HL-60 (cell line): Measurements from ENCODE around the gene TBC1D22A.

Source experiments
- CTCF ChIP-seq: IDR thresholded peaks from one replicate; pipeline ENCODE4 v1.5.1; 2011; ENCODE audit warnings: low read length, control low read depth, inconsistent platforms; ENCODE audit not compliant: insufficient read depth
- GABPA ChIP-seq: IDR thresholded peaks from 2 replicates; pipeline ENCODE4 v1.6.1; 2012; ENCODE audit warnings: low read depth
- REST ChIP-seq: IDR thresholded peaks from 2 replicates; pipeline ENCODE4 v1.6.1; 2012; ENCODE audit warnings: low read depth; ENCODE audit not compliant: insufficient replicate concordance

GRCh38 chr22:46846150-46846831 lies 83.8 kb downstream of the TBC1D22A start:
- TF ChIP-seq CTCF = no peak
- TF ChIP-seq GABPA = no peak
- TF ChIP-seq REST = no peak
